Heart left ventricle (tissue), 16 donors: ENCODE results near the gene PIAS2. TPM values are rescaled to one million over a fixed set of nuclear protein-coding genes. Genes with fewer than 3 reads are reported as not detected.
A peak's percentile ranks its signal among the peaks of the same experiment; 100 is the strongest.

Experiments used
- ATAC-seq, 4 donors: fragments of 200-7000 bp; cut with Tn5 transposase; one replicate each; pipeline ENCODE4 v1.9.1; 2020 to 2022; ENCODE audit warnings: moderate library complexity in 4 of 4, mild to moderate bottlenecking in 3 of 4, moderate number of reproducible peaks in 1 of 4
- DNase-seq, 5 donors: peaks; one replicate each; pipeline ENCODE4 v3.0.0-alpha.2; 2020
- H3K27ac ChIP-seq, 12 donors: fragments of 200-600 bp; sonication (generic) in 4 of 12; one replicate each; pipeline versions ENCODE4 v1.5.0 to v1.8.0; 2016 to 2022; ENCODE audit warnings: mild to moderate bottlenecking in 2 of 12
- H3K27me3 ChIP-seq, 9 donors: fragments of 200-600 bp; sonication (generic) in 2 of 9; one replicate each; pipeline versions ENCODE4 v1.5.1 to v1.8.0; 2016 to 2022; ENCODE audit warnings: mild to moderate bottlenecking in 3 of 9
- H3K36me3 ChIP-seq, 9 donors: fragments of 200-600 bp; sonication (generic) in 2 of 9; one replicate each; pipeline versions ENCODE4 v1.5.0 to v1.8.0; 2018 to 2022; ENCODE audit warnings: mild to moderate bottlenecking in 2 of 9
- H3K4me1 ChIP-seq, 12 donors: fragments of 200-600 bp; sonication (generic) in 4 of 12; one replicate each; pipeline versions ENCODE4 v1.5.0 to v1.8.0; 2016 to 2022; ENCODE audit warnings: mild to moderate bottlenecking in 3 of 12
- H3K4me3 ChIP-seq, 12 donors: fragments of 200-600 bp; sonication (generic) in 4 of 12; one replicate each; pipeline versions ENCODE4 v1.5.0 to v1.8.0; 2017 to 2022; ENCODE audit warnings: mild to moderate bottlenecking in 9 of 12, moderate library complexity in 4 of 12
- H3K9me3 ChIP-seq, 12 donors: fragments of 200-600 bp; sonication (generic) in 4 of 12; one replicate each; pipeline versions ENCODE4 v1.5.0 to v1.8.0; 2016 to 2022; ENCODE audit warnings: mild to moderate bottlenecking in 1 of 12
- POLR2A ChIP-seq, 2 donors: fragments of 450-650 bp; IDR thresholded peaks; one replicate each; pipeline ENCODE4 v1.6.1; 2017; ENCODE audit warnings: antibody characterized with exemption in 2 of 2, mild to moderate bottlenecking in 2 of 2, moderate library complexity in 2 of 2
- WGBS, 4 donors: extraction: QIAGEN DNeasy Blood & Tissue Kit in 2 of 4; methylation state at CpG; one replicate each; pipeline versions ENCODE4 v1.1.5 to v1.1.7; 2013 to 2018; 5-methylcytosine and 5-hydroxymethylcytosine counted together
- intact Hi-C, 10 donors: fragments of 100-400 bp; cut with DNase I; formaldehyde crosslinking; loops; one replicate each; pipeline versions ENCODE4 v1.11.1 to v1.14.2; 2022
- polyA plus RNA-seq, 2 donors: library from polyadenylated mRNA; stranded (reverse); fragments of 200-250 nt; gene quantifications; one replicate each; pipeline ENCODE4 v1.2.3, GENCODE V29; 2013
- total RNA-seq, 9 donors: library from RNA; depleted of rRNA in 2 of 9; stranded (reverse); fragments of >200 nt in 2 of 9; fragmentation: NEBNext Ultra II Directional in 3 of 9; extraction: Animal tissue kit (Norgen Biotek cat#: 25700) in 3 of 9; gene quantifications; one replicate each; pipeline versions ENCODE4 v1.1.0 to v1.2.4, GENCODE V29; 2016 to 2023
- TF ChIP-seq, protein P1 (sequence below), 12 donors: fragments of 200-600 bp; sonication (generic) in 4 of 12; IDR thresholded peaks; one replicate each; pipeline versions ENCODE4 v1.5.0 to v1.8.0; 2018 to 2022; ENCODE audit warnings: antibody characterized with exemption in 12 of 12, mild to moderate bottlenecking in 5 of 12
- donor health status: ischemic (EF 13 %, LVEDD 7.1; RV severe dilation, severe dysfunction).
- donor health status: healthy with polysubstance abuse.
- donor health status: DM: no; HTN: yes; CAD: no.
- donor health status: DM: no; HTN: no; CAD: no.
- donor health status: ischemic (EF 25% LVEDD 6.9; RV normal size, moderate dysfunction).
- donor health status: ischemic (EF 25% LVEDD 5.7; RV mildly dilated, moderate dysfunction).
- donor health status: healthy.
- donor health status: DM: yes; HTN: yes; CAD: no.
- donor health status: ischemic (EF 35%, LVEDD 5.7; RV mildly dilated, moderate dysfunction).
- donor health status: nonischemic (EF 11% LVEDD 7.7; RV severe dilation, severe dysfunction).
- donor health status: DM: yes; HTN: yes; CAD: no.
- donor health status: PGD.
- donor health status: ischemic (EF 29% LVEDD 5.4; RV normal size, mild dysfunction).
- donor health status: nonischemic (EF 23%, LVEDD 6.1; RV moderate dilation, normal function).

The PIAS2 gene
- total and polyA plus RNA-seq, 11 donors = 5.4 to 40.7 (median 30.9) TPM

DNA sequence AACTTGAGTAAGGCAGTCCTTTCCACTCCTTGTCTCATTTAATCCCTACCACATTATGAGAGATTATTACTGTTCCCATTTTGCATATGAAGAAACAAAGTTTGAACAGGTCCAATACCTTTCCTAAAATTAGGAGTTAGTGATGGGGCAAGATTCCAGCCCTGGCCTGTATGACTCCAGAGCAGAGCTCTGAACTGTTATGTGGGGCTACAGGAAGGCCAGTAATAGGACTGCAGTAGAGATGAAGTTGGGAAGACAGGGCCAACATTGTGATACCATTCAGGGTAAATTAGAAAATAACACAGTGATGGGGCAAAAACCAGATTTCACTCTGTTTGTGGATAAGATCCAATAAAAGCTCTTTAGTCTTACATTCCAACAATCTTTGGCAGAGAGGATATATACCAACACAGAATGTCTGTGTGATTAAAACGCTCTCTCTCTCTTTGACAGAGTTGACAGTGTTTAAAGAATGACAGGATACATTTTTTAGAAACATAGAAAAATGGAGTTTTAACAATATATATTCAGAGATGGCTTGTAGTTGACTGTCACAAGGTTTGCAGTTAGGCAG lies 22.8 kb upstream of the PIAS2 start:
- H3K27me3 ChIP-seq = no peaks in the 10 kb centered on the region
- WGBS, 4 donors = 65 to 82% (median 77%) methylated on average over 1 of the region's 1 CpG
- TF ChIP-seq, protein P1, sequence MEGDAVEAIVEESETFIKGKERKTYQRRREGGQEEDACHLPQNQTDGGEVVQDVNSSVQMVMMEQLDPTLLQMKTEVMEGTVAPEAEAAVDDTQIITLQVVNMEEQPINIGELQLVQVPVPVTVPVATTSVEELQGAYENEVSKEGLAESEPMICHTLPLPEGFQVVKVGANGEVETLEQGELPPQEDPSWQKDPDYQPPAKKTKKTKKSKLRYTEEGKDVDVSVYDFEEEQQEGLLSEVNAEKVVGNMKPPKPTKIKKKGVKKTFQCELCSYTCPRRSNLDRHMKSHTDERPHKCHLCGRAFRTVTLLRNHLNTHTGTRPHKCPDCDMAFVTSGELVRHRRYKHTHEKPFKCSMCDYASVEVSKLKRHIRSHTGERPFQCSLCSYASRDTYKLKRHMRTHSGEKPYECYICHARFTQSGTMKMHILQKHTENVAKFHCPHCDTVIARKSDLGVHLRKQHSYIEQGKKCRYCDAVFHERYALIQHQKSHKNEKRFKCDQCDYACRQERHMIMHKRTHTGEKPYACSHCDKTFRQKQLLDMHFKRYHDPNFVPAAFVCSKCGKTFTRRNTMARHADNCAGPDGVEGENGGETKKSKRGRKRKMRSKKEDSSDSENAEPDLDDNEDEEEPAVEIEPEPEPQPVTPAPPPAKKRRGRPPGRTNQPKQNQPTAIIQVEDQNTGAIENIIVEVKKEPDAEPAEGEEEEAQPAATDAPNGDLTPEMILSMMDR (IDR thresholded peaks at IDR 0.05) = no peak
- no peak for DNase-seq
- H3K36me3 ChIP-seq = no peaks in the 10 kb centered on the region
- no peak overlapping the region for H3K4me3 ChIP-seq
- ATAC-seq = peak in 1 of 4 donors; percentile 27
- peaks cover 0 to 3% (median 0%) of the 10 kb centered on the region in 12 donors for H3K4me1 ChIP-seq
- no peaks in the 10 kb centered on the region for H3K9me3 ChIP-seq
- intact Hi-C loops = no loop called here
- no peak overlapping the region for H3K27ac ChIP-seq

DNA sequence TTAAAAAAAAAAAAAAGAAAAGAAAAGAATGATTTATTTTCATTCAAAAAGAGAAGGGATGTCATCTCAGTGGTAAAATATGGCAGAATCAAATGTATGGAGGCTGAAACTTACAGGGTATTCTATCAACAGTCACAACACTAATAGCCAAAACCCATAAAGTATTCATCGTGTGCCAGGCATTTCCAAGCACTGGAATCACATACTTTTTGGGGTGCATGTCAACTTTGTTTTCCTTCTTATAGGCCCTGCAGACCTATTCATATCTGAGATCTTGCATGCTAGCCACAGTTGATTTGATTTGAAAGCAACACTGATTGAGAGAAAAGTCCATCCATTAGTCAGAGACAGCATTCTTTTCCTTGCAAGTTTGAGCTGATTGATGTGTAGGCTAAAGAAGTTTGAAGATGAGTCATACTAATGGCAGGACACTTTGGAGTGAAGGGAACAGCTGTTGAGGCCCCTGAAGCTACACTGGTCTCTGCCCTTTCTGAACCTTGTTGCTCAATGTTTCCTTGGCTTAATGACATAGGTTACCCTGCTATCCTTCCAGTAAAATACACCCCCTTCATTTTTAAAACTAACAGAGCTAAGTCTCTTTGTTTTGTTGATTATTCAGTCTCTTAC lies 22.1 kb upstream of the PIAS2 start:
- H3K36me3 ChIP-seq = no peaks in the 10 kb centered on the region
- ATAC-seq = peak in 2 of 4 donors; percentile 54 to 71

DNA sequence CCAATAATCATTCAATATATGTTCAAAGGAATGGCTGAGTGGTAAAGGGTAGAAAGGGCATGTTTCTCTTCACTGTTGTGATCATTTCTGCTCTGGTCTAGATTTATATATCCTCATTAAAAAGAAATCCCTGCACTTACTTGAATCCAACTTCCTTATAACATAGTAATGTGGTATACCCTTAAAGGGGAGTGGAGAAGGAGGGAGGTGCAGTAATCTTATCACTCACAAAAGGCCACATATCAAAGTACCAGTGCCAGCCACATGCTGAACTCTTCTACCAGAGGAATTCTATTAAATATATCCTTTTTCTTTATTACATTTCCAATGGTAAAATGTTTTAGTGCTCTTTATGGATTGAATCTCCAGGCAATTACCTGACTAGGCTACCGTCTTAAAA lies 3.3 kb upstream of the PIAS2 start:
- DNase-seq = no peak
- WGBS, 4 donors = 85 to 100% (median 91%) methylated on average over 1 of the region's 1 CpG
- no peaks in the 10 kb centered on the region for H3K36me3 ChIP-seq
- peaks cover 0 to 15% (median 0%) of the 10 kb centered on the region in 12 donors for H3K9me3 ChIP-seq
- H3K27me3 ChIP-seq = no peaks in the 10 kb centered on the region
- ATAC-seq = no peak
- intact Hi-C loops = no loop called here
- peaks cover 0 to 21% (median 6%) of the 10 kb centered on the region in 12 donors for H3K4me1 ChIP-seq
- no peak for TF ChIP-seq POLR2A (IDR thresholded peaks at IDR 0.05)
- TF ChIP-seq, protein P1 (IDR thresholded peaks at IDR 0.05) = no peak
- no peak overlapping the region for H3K27ac ChIP-seq
- no peak overlapping the region for H3K4me3 ChIP-seq

More for the DNA sequence above, 22.1 kb upstream of the PIAS2 start:
- Histone ChIP-seq H3K4me1 (peaks cover 0 to 6% (median 0%) of the 10 kb centered on the region in 12 donors), H3K27me3 (no peaks in the 10 kb centered on the region), H3K4me3 (no peak overlapping the region), H3K9me3 (no peaks in the 10 kb centered on the region), H3K27ac (no peak overlapping the region)
- no peak for DNase-seq
- TF ChIP-seq, protein P1 (IDR thresholded peaks at IDR 0.05) = no peak
- TF ChIP-seq POLR2A (IDR thresholded peaks at IDR 0.05) = no peak
- intact Hi-C loops = no loop called here
- 81 to 92% (median 87%) methylated on average over 1 of the region's 1 CpG for WGBS, 4 donors

DNA sequence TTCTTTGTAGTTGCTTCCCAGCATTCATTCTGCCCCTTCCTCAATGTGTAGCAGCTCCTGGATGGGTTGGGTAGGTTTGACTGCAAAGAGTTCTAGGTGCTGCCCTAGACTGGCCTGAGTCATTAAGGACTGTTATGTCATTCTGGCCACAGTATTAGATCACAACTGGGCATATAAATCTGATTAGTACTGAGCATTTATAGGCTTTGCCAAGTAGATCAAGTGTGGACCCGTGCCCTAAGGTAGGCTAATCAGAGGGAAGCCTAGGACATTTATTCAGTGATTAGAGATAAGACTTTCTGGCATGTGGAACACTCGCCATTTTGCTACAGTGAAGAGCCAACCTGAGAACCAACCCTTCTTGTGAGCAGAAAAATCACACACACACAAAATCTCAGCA lies 2.8 kb upstream of the PIAS2 start:
- H3K27me3 ChIP-seq = no peaks in the 10 kb centered on the region
- no peak for TF ChIP-seq POLR2A (IDR thresholded peaks at IDR 0.05)
- TF ChIP-seq, protein P1 (IDR thresholded peaks at IDR 0.05) = no peak
- intact Hi-C loops = no loop called here
- H3K9me3 ChIP-seq = peaks cover 0 to 15% (median 0%) of the 10 kb centered on the region in 12 donors
- peaks cover 0 to 27% (median 11%) of the 10 kb centered on the region in 12 donors for H3K4me1 ChIP-seq
- 56 to 78% (median 71%) methylated on average over 2 of the region's 2 CpGs for WGBS, 4 donors
- no peak for DNase-seq
- no peak overlapping the region for H3K4me3 ChIP-seq
- H3K27ac ChIP-seq = no peak overlapping the region
- ATAC-seq = no peak
- H3K36me3 ChIP-seq = no peaks in the 10 kb centered on the region
